B cell (primary cell): Measurements from ENCODE around the gene ELMO3. TPM values are rescaled to one million over a fixed set of nuclear protein-coding genes. Genes with fewer than 3 reads are reported as not detected.

ENCODE experiments used
- ATAC-seq: fragments of 200-7000 bp; cut with Tn5 transposase; one replicate; pipeline ENCODE4 v1.10.0; 2021; ENCODE audit warnings: low read depth, mild to moderate bottlenecking, moderate number of reproducible peaks, moderate library complexity
- CTCF ChIA-PET: fragments of 350-600 bp; sonication (Branson Sonifier 250); formaldehyde crosslinking; loops from one replicate; lab custom pipeline; 2021; ENCODE audit warnings: antibody characterized with exemption, inconsistent platforms; lab: Charles Lee
- POLR2A ChIA-PET: fragments of 350-600 bp; sonication (Branson Sonifier 250); formaldehyde crosslinking; loops from one replicate; lab custom pipeline; 2021; ENCODE audit warnings: antibody characterized with exemption; lab: Charles Lee
- DNase-seq: peaks from one replicate; pipeline ENCODE4 v3.0.0; 2013
- H2AFZ ChIP-seq: 2 replicates; pipeline ENCODE4 v1.6.1; 2012; ENCODE audit warnings: mild to moderate bottlenecking, low read depth, low read length; ENCODE audit not compliant: insufficient read depth, poor library complexity, severe bottlenecking
- H3K27ac ChIP-seq, 2 donors: 1 replicate in 1 of 2; 2 replicates in 1 of 2; pipeline ENCODE4 v1.5.1; 2012 to 2013; ENCODE audit warnings: low read length in 2 of 2, mild to moderate bottlenecking in 2 of 2, moderate library complexity in 1 of 2
- H3K27me3 ChIP-seq, 4 experiments: fragments of 200-600 bp in 1 of 4; sonication (generic) in 1 of 4; replicated peaks in 1 of 4; 1 replicate in 2 of 4; 2 replicates in 2 of 4; pipeline versions ENCODE4 v1.6.1 to v1.7.0; 2013 to 2016; ENCODE audit warnings: low read length in 3 of 4, mild to moderate bottlenecking in 2 of 4, mixed read lengths in 1 of 4, moderate library complexity in 1 of 4; ENCODE audit not compliant: insufficient read depth in 4 of 4, control insufficient read depth in 3 of 4; ENCODE audit errors: control extremely low read depth in 1 of 4
- H3K36me3 ChIP-seq, 2 experiments: replicated peaks in 1 of 2; 1 replicate in 1 of 2; 2 replicates in 1 of 2; pipeline versions ENCODE4 v1.6.1 to v1.7.1; 2013; ENCODE audit warnings: low read length in 1 of 2; ENCODE audit not compliant: insufficient read depth in 2 of 2, control insufficient read depth in 1 of 2; ENCODE audit errors: control extremely low read depth in 1 of 2, extremely low read depth in 1 of 2
- H3K4me1 ChIP-seq, 2 donors: fragments of 200-600 bp in 1 of 2; sonication (generic) in 1 of 2; 1 replicate in 1 of 2; 2 replicates in 1 of 2; pipeline versions ENCODE4 v1.5.1 to v1.6.1; 2013 to 2017; ENCODE audit warnings: low read length in 2 of 2; ENCODE audit not compliant: control insufficient read depth in 2 of 2, insufficient read depth in 2 of 2
- H3K4me2 ChIP-seq: replicated peaks from 2 replicates; pipeline ENCODE3; 2012; ENCODE audit warnings: mild to moderate bottlenecking, low read depth, low read length; ENCODE audit not compliant: poor library complexity, severe bottlenecking
- H3K4me3 ChIP-seq, 5 experiments: fragments of 200-600 bp in 1 of 5; sonication (generic) in 1 of 5; 1 replicate in 3 of 5; 2 replicates in 2 of 5; pipeline versions ENCODE4 v1.5.1 to v1.7.0; 2011 to 2016; ENCODE audit warnings: low read length in 4 of 5, mild to moderate bottlenecking in 4 of 5, low read depth in 2 of 5, control low read depth in 1 of 5, moderate library complexity in 1 of 5; ENCODE audit not compliant: insufficient read depth in 1 of 5; ENCODE audit errors: control extremely low read depth in 1 of 5, extremely low read depth in 1 of 5
- H3K79me2 ChIP-seq: fragments of 200-600 bp; sonication (generic); one replicate; pipeline ENCODE4 v1.6.0; 2016; ENCODE audit warnings: low read length; ENCODE audit not compliant: control insufficient read depth, insufficient read depth
- H3K9ac ChIP-seq: fragments of 200-600 bp; sonication (generic); 2 replicates; pipeline ENCODE4 v1.6.1; 2017; ENCODE audit warnings: mild to moderate bottlenecking, low read length, moderate library complexity
- H3K9me3 ChIP-seq, 3 donors: one replicate each; pipeline versions ENCODE4 v1.6.1 to v1.7.1; 2013; ENCODE audit warnings: low read length in 2 of 3; ENCODE audit not compliant: control insufficient read depth in 2 of 3, insufficient read depth in 1 of 3; ENCODE audit errors: control extremely low read depth in 1 of 3
- H4K20me1 ChIP-seq: 2 replicates; pipeline ENCODE4 v1.6.0; 2012; ENCODE audit warnings: mild to moderate bottlenecking, low read length; ENCODE audit not compliant: insufficient read depth, control insufficient read depth, poor library complexity, severe bottlenecking
- H3K27ac Mint-ChIP-seq: one replicate; pipeline ENCODE4 v1.8.0; 2021; ENCODE audit warnings: mixed read lengths
- H3K27me3 Mint-ChIP-seq: one replicate; pipeline ENCODE4 v1.8.0; 2021; ENCODE audit warnings: mixed read lengths
- H3K4me1 Mint-ChIP-seq: one replicate; pipeline ENCODE4 v1.8.0; 2021; ENCODE audit warnings: mixed read lengths
- H3K4me3 Mint-ChIP-seq: one replicate; pipeline ENCODE4 v1.8.0; 2021; ENCODE audit warnings: mixed read lengths
- H3K9me3 Mint-ChIP-seq: one replicate; pipeline ENCODE4 v1.8.0; 2022; ENCODE audit warnings: mixed read lengths; ENCODE audit not compliant: insufficient read depth
- CTCF ChIP-seq: fragments of 200-600 bp; IDR thresholded peaks from one replicate; pipeline ENCODE4 v1.8.0; 2022; ENCODE audit warnings: antibody characterized with exemption, mild to moderate bottlenecking
- EZH2 ChIP-seq: IDR thresholded peaks from 2 replicates; pipeline ENCODE4 v1.6.1; 2012; ENCODE audit warnings: borderline replicate concordance, low read depth, mild to moderate bottlenecking, moderate library complexity, low read length; ENCODE audit not compliant: insufficient read depth, poor library complexity, severe bottlenecking
- WGBS: methylation state at CpG from one replicate; pipeline ENCODE4 v1.1.5; 2013; ENCODE audit warnings: missing lambda C conversion rate; ENCODE audit not compliant: insufficient coverage; 5-methylcytosine and 5-hydroxymethylcytosine counted together
- intact Hi-C: fragments of 100-400 bp; cut with micrococcal nuclease; formaldehyde crosslinking; loops from one replicate; pipeline ENCODE4 v1.10.0; 2022
- polyA plus RNA-seq: library from polyadenylated mRNA; depleted of rRNA; stranded (reverse); fragments of >200 nt; gene quantifications from 2 replicates; pipeline ENCODE4 v1.2.3, GENCODE V29; 2012
- total RNA-seq, 2 donors: library from RNA; stranded (reverse); fragments of 120-200 nt in 1 of 2; gene quantifications; 1 replicate in 1 of 2; 2 replicates in 1 of 2; pipeline versions ENCODE4 v1.2.3 to v1.2.4, GENCODE V29; 2013 to 2022

Gene ELMO3
- total and polyA plus RNA-seq, 2 donors (not counting 1 experiment from before 2014, with no cell fraction given) = 9.1 to 9.6 TPM

- ATAC-seq = no peak
- no peak overlapping the region for H3K9ac ChIP-seq
- Mint-ChIP-seq H3K9me3 (no peaks in the 10 kb centered on the region), H3K4me3 (peak overlapping the region; percentile 18), H3K4me1 (peaks cover 35% of the 10 kb centered on the region), H3K27me3 (peaks cover 73% of the 10 kb centered on the region), H3K27ac (peak overlapping the region; percentile 29)
- no peak for DNase-seq
- no peak overlapping the region for H3K27ac ChIP-seq
- WGBS = 74% methylated on average over 12 of the region's 14 CpGs
- POLR2A ChIA-PET = interaction anchor here (0.5 to 0.6 kb wide), 2 partner anchors 11 to 143 kb away, joined by 3 to 7 read pairs; no protein-coding TSS in a partner anchor
- no peaks in the 10 kb centered on the region for H3K36me3 ChIP-seq
- intact Hi-C loops = no loop called here
- CTCF ChIA-PET = interaction anchor here (0.7 to 3.2 kb wide), 4 partner anchors 11 to 16 kb away, joined by 3 to 11 read pairs (median 7); no protein-coding TSS in a partner anchor
- no peaks in the 10 kb centered on the region for H4K20me1 ChIP-seq
- peaks cover 38 to 45% of the 10 kb centered on the region in 2 donors for H3K4me1 ChIP-seq
- no peak overlapping the region for H2AFZ ChIP-seq
- peak overlapping the region; percentile 75 for H3K4me2 ChIP-seq
- peak overlapping the region in 2 of 5 experiments; percentile 5 to 14 for H3K4me3 ChIP-seq
- H3K79me2 ChIP-seq = no peaks in the 10 kb centered on the region
- peaks cover 0 to 90% (median 64%) of the 10 kb centered on the region in 4 experiments for H3K27me3 ChIP-seq
- no peak for TF ChIP-seq EZH2
- no peak for TF ChIP-seq CTCF
- peaks cover 0 to 29% (median 0%) of the 10 kb centered on the region in 3 donors for H3K9me3 ChIP-seq
Observed at GRCh38 chr16:67170949-67171649, 27.8 kb upstream of the ELMO3 start.

- DNase-seq (no peak), ATAC-seq (no peak)
- H3K27me3 Mint-ChIP-seq = peaks cover 63% of the 10 kb centered on the region
- H3K4me1 Mint-ChIP-seq = peaks cover 36% of the 10 kb centered on the region
- no peaks in the 10 kb centered on the region for H3K79me2 ChIP-seq
- peaks cover 0 to 87% (median 60%) of the 10 kb centered on the region in 4 experiments for H3K27me3 ChIP-seq
- peaks cover 0 to 26% (median 0%) of the 10 kb centered on the region in 3 donors for H3K9me3 ChIP-seq
- no peak overlapping the region for H3K27ac ChIP-seq
- H3K4me1 ChIP-seq = peaks cover 45 to 48% of the 10 kb centered on the region in 2 donors
- peak overlapping the region; percentile 50 for H2AFZ ChIP-seq
- no peaks in the 10 kb centered on the region for H3K36me3 ChIP-seq
- H3K4me2 ChIP-seq = peak overlapping the region; percentile 98
- POLR2A ChIA-PET = no interaction called here
- CTCF ChIA-PET = interaction anchor here (0.7 to 1.8 kb wide), 4 partner anchors 10 to 1357 kb away, joined by 3 to 6 read pairs (median 4); no protein-coding TSS in a partner anchor
- no peak overlapping the region for H3K27ac Mint-ChIP-seq
- H3K4me3 ChIP-seq = peak overlapping the region in 1 of 5 experiments; percentile 59
- peak overlapping the region; percentile 87 for H3K4me3 Mint-ChIP-seq
- no peaks in the 10 kb centered on the region for H3K9me3 Mint-ChIP-seq
- intact Hi-C loops = no loop called here
- peak overlapping the region; percentile 63 for H3K9ac ChIP-seq
- WGBS = 100% methylated on average over 1 of the region's 1 CpG
- H4K20me1 ChIP-seq = no peaks in the 10 kb centered on the region
- TF ChIP-seq CTCF = no peak
- TF ChIP-seq EZH2 = no peak
Observed at GRCh38 chr16:67173323-67173722, 25.6 kb upstream of the ELMO3 start.
